ENCODE results near the gene ALOX15B.

Gene ALOX15B

GRCh38 chr17:8080208-8080798, 41.4 kb downstream of the ALOX15B start:
- DNase-seq (ENCODE audit: low read depth), result no peak

GRCh38 chr17:8080799-8081219, 42.0 kb downstream of the ALOX15B start:
- DNase-seq (ENCODE audit: low read depth), result no peak

- DNase-seq (ENCODE audit: low read depth), result no peak
Observed at GRCh38 chr17:8081876-8082275, 43.0 kb downstream of the ALOX15B start.

- no peak for DNase-seq (ENCODE audit: low read depth)
Observed at GRCh38 chr17:8082292-8082691, 43.4 kb downstream of the ALOX15B start.

GRCh38 chr17:8084250-8084649, 45.4 kb downstream of the ALOX15B start:
- DNase-seq (ENCODE audit: low read depth), result no peak

GRCh38 chr17:8087075-8087951, 48.5 kb downstream of the ALOX15B start, which contains the start of gene ALOX12B:
Gene ALOX12B (minus strand): TSS chr17:8087716. CDS start chr17:8087442, 274 bp downstream.
- no peak for DNase-seq (ENCODE audit: low read depth)

- DNase-seq (ENCODE audit: low read depth), result no peak
Observed at GRCh38 chr17:8087952-8088230, 49.0 kb downstream of the ALOX15B start.

- DNase-seq (ENCODE audit: low read depth), result no peak
Observed at GRCh38 chr17:8089728-8090127, 50.9 kb downstream of the ALOX15B start.

GRCh38 chr17:8091033-8091687, 52.3 kb downstream of the ALOX15B start:
- DNase-seq (ENCODE audit: low read depth), result no peak

GRCh38 chr17:8095361-8095760, 56.5 kb downstream of the ALOX15B start:
- no peak for DNase-seq (ENCODE audit: low read depth)

- no peak for DNase-seq (ENCODE audit: low read depth)
Observed at GRCh38 chr17:8096541-8096940, 57.7 kb downstream of the ALOX15B start.
